GM19468 (cell line): Measurements from ENCODE around the gene BMP6.

Source experiments
- ATAC-seq: cut with Tn5 transposase; IDR thresholded peaks from one replicate; pipeline ENCODE4 v1.9.1; 2021; ENCODE audit warnings: mild to moderate bottlenecking, moderate library complexity, moderate number of reproducible peaks; ENCODE audit not compliant: unreplicated experiment; ENCODE audit errors: extremely low read depth

Gene BMP6

DNA sequence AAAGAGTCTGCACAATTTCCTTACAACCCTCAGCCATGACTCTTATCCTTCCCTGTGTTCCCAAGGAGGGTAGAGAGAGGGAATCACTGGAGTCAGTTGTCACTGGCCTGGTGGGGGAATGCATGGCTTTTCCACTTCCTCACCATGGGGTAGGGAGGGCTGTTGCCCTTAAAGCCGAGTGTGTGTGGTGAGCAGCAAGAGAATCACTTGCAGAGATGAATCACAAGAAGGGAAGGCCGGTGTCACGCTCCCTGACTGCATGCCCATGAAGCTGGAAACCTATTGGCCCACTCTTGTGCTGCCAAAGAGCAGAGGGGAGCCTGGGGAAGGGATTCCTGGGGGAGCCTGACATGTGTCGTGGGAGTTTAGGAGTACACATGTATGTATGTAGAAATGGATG lies 18.1 kb upstream of the BMP6 start:
- ATAC-seq = no peak

GRCh38 chr6:7719364-7719850 lies 6.5 kb upstream of the BMP6 start:
- no peak for ATAC-seq

DNA sequence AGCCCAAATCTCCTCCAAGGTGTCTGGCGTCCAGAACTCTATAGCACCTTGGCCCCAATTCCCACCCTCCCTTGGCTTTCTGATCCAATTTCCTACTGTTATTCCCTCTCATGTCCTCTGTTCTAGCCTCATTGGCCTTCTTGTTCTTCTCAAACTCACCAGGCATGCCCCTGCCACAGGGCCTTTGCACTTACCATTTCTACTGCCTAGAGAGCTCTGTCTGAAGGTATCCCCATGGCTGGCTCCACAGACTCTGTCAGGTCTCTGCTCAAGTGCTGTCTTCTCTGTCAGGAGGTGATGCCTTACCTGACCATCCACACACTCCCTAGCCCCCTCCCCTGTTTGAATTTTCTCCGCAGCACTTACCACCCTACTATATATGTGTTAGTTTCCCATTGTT lies 5.6 kb upstream of the BMP6 start:
- ATAC-seq = no peak

DNA sequence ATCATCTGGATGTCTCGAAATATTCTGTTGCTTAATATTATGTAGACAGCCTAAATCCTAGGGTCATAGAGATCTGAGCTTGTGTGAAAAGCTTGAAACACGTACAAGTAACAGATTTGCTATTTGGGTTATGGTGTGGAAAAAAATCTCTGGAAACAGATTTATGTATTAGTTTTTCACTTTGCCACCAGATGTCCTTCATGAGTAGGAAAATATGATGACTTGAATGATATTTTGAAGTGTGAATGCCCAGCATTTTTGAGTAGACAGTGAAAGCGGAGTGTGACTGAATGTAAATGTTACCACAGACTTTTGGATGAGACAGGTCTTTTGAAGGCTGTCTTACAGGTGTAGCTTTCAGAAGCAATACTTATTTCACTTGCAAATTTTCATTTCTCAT lies 4.2 kb upstream of the BMP6 start:
- peak; percentile 26 for ATAC-seq

GRCh38 chr6:7723041-7723447 lies 2.9 kb upstream of the BMP6 start:
- ATAC-seq = no peak

DNA sequence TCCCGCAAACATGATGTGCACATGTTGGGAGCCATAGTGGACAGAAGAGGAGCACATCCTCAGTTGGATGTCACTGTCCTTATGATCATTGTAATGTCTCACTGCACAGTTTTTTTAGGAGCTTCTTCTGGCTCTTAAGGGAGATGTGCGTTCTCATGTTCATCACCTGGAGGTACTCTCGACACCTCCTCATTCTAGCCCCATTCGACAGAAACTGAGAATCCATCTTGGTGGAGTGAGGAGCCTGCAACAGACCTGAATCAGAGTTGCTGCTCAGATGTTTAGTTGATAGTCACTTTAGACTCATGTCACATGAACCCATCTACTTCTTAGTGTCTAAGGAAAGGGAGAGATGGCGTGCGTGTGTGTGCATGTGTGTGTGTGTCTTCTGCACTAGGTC lies 2.3 kb upstream of the BMP6 start:
- ATAC-seq = no peak

DNA sequence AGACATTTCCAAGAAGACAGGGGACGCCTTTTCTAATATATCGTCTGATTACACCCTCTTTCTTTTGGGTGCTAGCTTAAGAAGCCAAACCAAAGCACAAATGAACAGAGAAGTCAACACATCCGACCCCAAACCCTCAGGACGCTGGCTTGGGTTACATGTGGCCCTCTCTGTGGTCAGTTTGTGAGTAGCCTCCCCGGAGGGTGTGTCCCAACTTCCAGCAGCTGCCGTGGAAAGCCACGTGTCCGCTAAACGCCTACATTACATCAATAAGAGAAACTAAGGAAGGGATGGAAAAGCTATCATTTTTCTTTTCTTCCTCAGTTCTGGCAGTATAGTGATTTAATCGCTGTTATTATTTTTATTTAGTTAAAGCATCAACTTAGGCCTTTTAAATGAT lies 487 bp upstream of the BMP6 start:
- ATAC-seq = no peak

- ATAC-seq = no peak
Observed at GRCh38 chr6:7726416-7727085, 652 bp downstream of the BMP6 start.

GRCh38 chr6:7727086-7727945 lies 1.4 kb downstream of the BMP6 start:
- no peak for ATAC-seq

DNA sequence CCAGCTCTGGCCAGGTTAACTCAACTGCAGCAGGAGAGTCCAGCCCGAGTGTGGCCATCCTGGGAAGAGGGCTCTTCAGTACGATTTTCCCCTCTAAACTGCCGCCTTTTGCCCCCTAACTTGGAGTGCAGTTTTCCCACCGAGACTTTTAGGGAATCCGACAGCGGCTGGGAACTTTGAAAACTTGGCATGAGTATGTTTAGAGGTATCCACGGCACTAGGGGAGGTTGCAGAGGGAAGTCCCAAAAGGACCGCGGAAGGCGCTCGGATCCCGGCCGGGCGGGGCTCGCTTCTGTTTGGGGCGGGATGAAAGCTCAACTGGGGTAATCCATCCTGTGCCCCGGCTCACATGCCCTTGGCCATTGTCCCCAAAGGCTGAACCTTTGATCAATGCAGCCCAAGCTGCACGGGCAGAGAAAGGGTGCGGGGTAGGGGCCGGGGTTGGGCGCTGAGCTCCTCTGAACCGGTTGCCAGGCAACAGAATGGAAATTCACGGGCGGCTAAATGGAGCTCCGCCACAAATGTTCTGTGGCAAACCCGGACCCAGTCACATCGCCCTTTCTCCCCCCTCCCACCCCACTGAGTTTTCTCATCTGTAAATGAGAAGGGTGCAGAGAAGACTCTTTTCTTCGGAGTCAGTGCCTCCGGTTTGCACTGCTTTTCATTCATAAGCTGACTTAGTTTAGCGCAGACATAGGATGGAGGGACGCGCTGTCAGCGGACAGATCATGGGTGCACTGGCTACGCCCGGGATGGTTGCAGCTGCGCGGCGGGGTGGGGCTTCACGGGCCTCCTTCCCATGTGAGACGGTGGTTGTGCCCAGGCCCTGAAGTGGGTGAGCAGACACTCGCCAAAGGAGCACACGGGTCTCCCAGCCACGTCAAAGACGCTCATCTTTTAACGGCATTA lies 2.3 kb downstream of the BMP6 start:
- ATAC-seq = no peak

GRCh38 chr6:7728855-7729590 lies 3.1 kb downstream of the BMP6 start:
- no peak for ATAC-seq

- no peak for ATAC-seq
Observed at GRCh38 chr6:7730001-7730783, 4.3 kb downstream of the BMP6 start.

DNA sequence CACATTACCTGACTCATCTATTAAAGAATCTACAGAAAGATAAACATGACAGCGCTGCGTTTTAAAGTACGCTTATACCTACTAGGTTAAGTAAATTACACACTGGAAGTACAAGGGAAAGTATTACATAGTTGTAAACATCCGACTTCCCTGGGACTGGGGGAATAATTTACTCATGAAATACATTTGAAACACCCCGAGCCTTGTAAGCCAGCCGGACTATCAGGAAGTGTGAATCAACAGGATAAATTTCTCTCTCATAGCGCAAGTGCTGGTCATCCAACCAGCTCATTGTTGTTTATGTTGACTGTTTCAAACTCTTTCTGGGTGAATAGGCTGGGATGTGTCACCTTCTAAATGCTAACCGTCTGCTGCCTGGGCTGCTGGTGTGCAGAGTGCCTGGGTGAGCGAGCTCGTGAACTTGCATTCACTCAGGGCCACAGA lies 4.9 kb downstream of the BMP6 start:
- ATAC-seq = no peak

- no peak for ATAC-seq
Observed at GRCh38 chr6:7731294-7731693, 5.4 kb downstream of the BMP6 start.

DNA sequence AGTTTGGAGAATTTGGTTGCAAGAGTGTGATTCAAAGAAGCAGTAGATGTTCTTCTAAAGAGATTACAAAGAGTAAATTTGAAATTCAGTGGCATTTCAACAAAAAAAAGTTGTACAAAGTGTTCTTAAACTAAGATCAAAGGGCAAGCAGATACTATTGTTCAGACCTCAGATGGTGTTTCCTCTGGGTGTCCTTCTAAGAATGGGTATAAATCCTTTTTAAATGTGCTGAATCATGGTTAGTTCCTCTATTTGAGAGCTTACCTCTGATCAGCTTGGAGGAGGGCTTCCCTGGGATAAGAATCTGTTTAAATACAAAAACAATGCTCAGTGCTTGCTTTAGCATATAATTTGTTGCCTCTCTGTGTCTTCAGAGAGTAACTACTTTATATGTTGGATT lies 6.3 kb downstream of the BMP6 start:
- no peak for ATAC-seq

- ATAC-seq = no peak
Observed at GRCh38 chr6:7734707-7735383, 8.9 kb downstream of the BMP6 start.

DNA sequence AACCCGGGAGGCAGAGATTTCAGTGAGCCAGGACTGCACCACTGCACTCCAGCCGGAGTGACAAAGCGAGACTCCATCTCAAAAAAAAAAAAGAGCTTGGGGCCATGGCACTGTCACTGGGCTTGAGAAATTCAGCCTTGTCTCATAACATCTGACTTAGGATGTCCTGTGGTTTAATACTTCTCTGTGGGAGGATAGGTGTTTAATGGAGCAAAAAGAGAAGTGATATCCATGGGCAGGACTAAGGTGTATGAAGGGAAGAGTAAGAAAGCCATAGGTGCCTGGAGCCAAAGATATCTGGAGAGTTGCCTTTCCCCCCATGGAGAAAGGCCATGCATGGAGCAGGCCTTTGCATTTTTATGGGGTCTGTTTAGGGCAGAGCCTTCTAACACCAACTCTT lies 11.2 kb downstream of the BMP6 start:
- ATAC-seq = no peak

DNA sequence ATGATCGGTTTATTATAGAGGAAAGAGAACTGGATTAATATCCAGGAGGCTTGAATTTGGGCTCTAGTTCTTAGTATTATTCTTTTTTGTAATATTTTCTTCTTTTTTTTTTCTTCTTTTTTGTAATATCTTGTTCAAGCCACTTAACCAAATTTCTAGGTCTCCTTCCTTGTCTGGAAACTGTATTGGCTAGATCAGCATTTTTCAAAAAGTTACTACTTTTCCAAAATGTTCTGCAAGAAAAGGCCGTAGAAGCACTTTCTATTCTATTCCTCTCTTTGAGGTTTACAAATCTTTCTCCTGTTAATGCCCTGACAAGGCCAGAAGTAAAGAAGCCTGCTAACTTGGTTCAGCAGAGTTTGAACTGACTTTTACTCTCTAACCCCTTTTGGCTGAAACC lies 12.0 kb downstream of the BMP6 start:
- no peak for ATAC-seq
